Motor neuron (in vitro differentiated cells): ENCODE results near the gene RBM45. TPM values are rescaled to one million over a fixed set of nuclear protein-coding genes. Genes with fewer than 3 reads are reported as not detected.

ENCODE experiments used
- ATAC-seq, 8 experiments: fragments of 200-7000 bp; cut with Tn5 transposase; replicated peaks in 6 of 8; 2 replicates each; pipeline ENCODE4 v1.8.0; 2021; ENCODE audit warnings: mild to moderate bottlenecking in 8 of 8, moderate library complexity in 8 of 8
- H3K27ac ChIP-seq, 2 donors: fragments of 250-450 bp; sonication (Bioruptor Pico); 2 replicates each; pipeline ENCODE4 v1.9.0; 2021; ENCODE audit warnings: antibody characterized with exemption in 2 of 2, mild to moderate bottlenecking in 2 of 2, moderate library complexity in 1 of 2
- H3K4me1 ChIP-seq, 2 donors: fragments of 250-450 bp; sonication (Bioruptor Pico); replicated peaks in 1 of 2; 2 replicates each; pipeline ENCODE4 v1.6.1; 2021; ENCODE audit warnings: antibody characterized with exemption in 2 of 2, mild to moderate bottlenecking in 2 of 2, moderate library complexity in 1 of 2
- H3K4me3 ChIP-seq, 5 donors: fragments of 250-450 bp; sonication (Bioruptor Pico); 2 replicates each; pipeline ENCODE4 v1.9.0; 2021; ENCODE audit warnings: antibody characterized with exemption in 5 of 5, mild to moderate bottlenecking in 5 of 5, moderate library complexity in 4 of 5
- WGBS, 10 experiments: fragments of 450-650 bp; shearing (Covaris generic); methylation state at CpG; one replicate each; pipeline ENCODE4 v1.0.0; 2022; 5-methylcytosine and 5-hydroxymethylcytosine counted together
- in situ Hi-C, 9 experiments: fragments of 400-800 bp; cut with MboI; loops; one replicate each; pipeline ENCODE4 v1.15.0; 2021; ENCODE audit warnings: low sequenced_read_pairs in 9 of 9, low pct_unique_long_range_greater_than_20kb in 2 of 9; ENCODE audit not compliant: unreplicated experiment in 9 of 9
- total RNA-seq, 8 experiments: library from RNA; unstranded; fragments of 300-600 nt; gene quantifications; 2 replicates each; pipeline versions ENCODE4 v1.2.3 to v1.2.4, GENCODE V29; 2022

Gene RBM45
- total RNA-seq: 10 to 100 TPM in 7 of 8 experiments, 1 to 10 TPM in 1; 9.4 to 30.2 (median 15.5) TPM

GRCh38 chr2:178112202-178113152, at the start of gene RBM45:
TSS of gene RBM45 (plus strand) at chr2:178112437. CDS start at chr2:178112547, 110 bp downstream.
- H3K27ac ChIP-seq: peak within 1 kb of the TSS; percentile 46 to 80
- peaks cover 6 to 11% of the 10 kb centered on the region in 2 donors for H3K4me1 ChIP-seq
- peak; percentile 93 to 99 (median 98) for ATAC-seq
- peak within 1 kb of the TSS; percentile 53 to 83 (median 64) for H3K4me3 ChIP-seq
- 0 to 12% (median 1%) methylated on average over 1 to 14 of the region's 60 CpGs; no CpG with 5 or more reads in 2 of the 10 experiments for WGBS, 10 experiments
- in situ Hi-C loops: loop anchor here in 2 of 9 experiments (10.0 to 25.0 kb wide), 2 partner anchors 300 to 302 kb away; no protein-coding TSS in a partner anchor

- ATAC-seq: no peak
- 28 to 100% (median 95%) methylated on average over 1 to 2 of the region's 3 CpGs; no CpG with 5 or more reads in 4 of the 10 experiments for WGBS, 10 experiments
Observed at GRCh38 chr2:178066324-178066723, 45.9 kb upstream of the RBM45 start.

GRCh38 chr2:178066890-178067669, 45.2 kb upstream of the RBM45 start:
- Histone ChIP-seq H3K4me3 (no peak overlapping the region), H3K4me1 (no peaks in the 10 kb centered on the region), H3K27ac (no peak overlapping the region)
- 20 to 100% (median 92%) methylated on average over 1 of the region's 1 CpG; no CpG with 5 or more reads in 4 of the 10 experiments for WGBS, 10 experiments
- in situ Hi-C loops: no loop called here
- ATAC-seq: no peak

More at GRCh38 chr2:178066324-178066723, 45.9 kb upstream of the RBM45 start:
- H3K4me1 ChIP-seq: no peaks in the 10 kb centered on the region
- no peak overlapping the region for H3K4me3 ChIP-seq
- in situ Hi-C loops: no loop called here
- no peak overlapping the region for H3K27ac ChIP-seq

GRCh38 chr2:178068823-178069454, 43.3 kb upstream of the RBM45 start:
- Histone ChIP-seq H3K4me1 (peaks cover 2% of the 10 kb centered on the region in 2 donors), H3K4me3 (no peak overlapping the region), H3K27ac (no peak overlapping the region)
- in situ Hi-C loops: no loop called here
- 60 to 100% (median 100%) methylated on average over 1 of the region's 1 CpG; no CpG with 5 or more reads in 2 of the 10 experiments for WGBS, 10 experiments
- no peak for ATAC-seq

GRCh38 chr2:178069551-178069950, 42.7 kb upstream of the RBM45 start:
- ATAC-seq: no peak
- Histone ChIP-seq H3K4me3 (no peak overlapping the region), H3K27ac (no peak overlapping the region), H3K4me1 (peaks cover 2% of the 10 kb centered on the region in 2 donors)
- in situ Hi-C loops: no loop called here
- 17 to 100% (median 52%) methylated on average over 1 of the region's 1 CpG for WGBS, 10 experiments

- no peak overlapping the region for H3K27ac ChIP-seq
- in situ Hi-C loops: no loop called here
- 25 to 92% (median 88%) methylated on average over 1 to 2 of the region's 2 CpGs; no CpG with 5 or more reads in 3 of the 10 experiments for WGBS, 10 experiments
- ATAC-seq: no peak
- H3K4me1 ChIP-seq: peaks cover 2% of the 10 kb centered on the region in 2 donors
- H3K4me3 ChIP-seq: no peak overlapping the region
Observed at GRCh38 chr2:178070824-178071223, 41.4 kb upstream of the RBM45 start.

- Histone ChIP-seq H3K4me3 (peak overlapping the region in 3 of 5 donors; percentile 34 to 47 (median 36)), H3K27ac (no peak overlapping the region), H3K4me1 (peaks cover 2% of the 10 kb centered on the region in 2 donors)
- in situ Hi-C loops: no loop called here
- ATAC-seq: no peak
- 83 to 100% (median 100%) methylated on average over 1 to 6 of the region's 11 CpGs; no CpG with 5 or more reads in 7 of the 10 experiments for WGBS, 10 experiments
Observed at GRCh38 chr2:178072000-178072382, 40.2 kb upstream of the RBM45 start.

GRCh38 chr2:178072383-178073301, 39.6 kb upstream of the RBM45 start, which contains the start of gene PDE11A:
TSS of gene PDE11A (minus strand) at chr2:178072777. CDS start at chr2:178072437, 340 bp downstream.
- Histone ChIP-seq H3K27ac (no peak within 1 kb of the TSS), H3K4me1 (peaks cover 2% of the 10 kb centered on the region in 2 donors), H3K4me3 (peak within 1 kb of the TSS; percentile 32 to 48 (median 36))
- ATAC-seq: peak; percentile 94 to 100 (median 99)
- 0 to 33% (median 7%) methylated on average over 3 to 12 of the region's 44 CpGs; no CpG with 5 or more reads in 3 of the 10 experiments for WGBS, 10 experiments
- in situ Hi-C loops: no loop called here

- no peak overlapping the region for H3K27ac ChIP-seq
- WGBS, 10 experiments: 24 to 100% (median 81%) methylated on average over 1 to 8 of the region's 8 CpGs
- ATAC-seq: peak in 1 of 8 experiments; percentile 10
- H3K4me1 ChIP-seq: peaks cover 2% of the 10 kb centered on the region in 2 donors
- in situ Hi-C loops: loop anchor here in 2 of 9 experiments (25.0 kb wide), 1 partner anchor 287 kb away; no protein-coding TSS in a partner anchor
- H3K4me3 ChIP-seq: no peak overlapping the region
Observed at GRCh38 chr2:178074123-178075005, 37.9 kb upstream of the RBM45 start.

- in situ Hi-C loops: loop anchor here in 2 of 9 experiments (25.0 kb wide), 1 partner anchor 288 kb away; no protein-coding TSS in a partner anchor
Observed at GRCh38 chr2:178075006-178075326, 37.3 kb upstream of the RBM45 start.

GRCh38 chr2:178076130-178076529, 36.1 kb upstream of the RBM45 start:
- in situ Hi-C loops: loop anchor here in 2 of 9 experiments (25.0 kb wide), 1 partner anchor 289 kb away; no protein-coding TSS in a partner anchor
- Histone ChIP-seq H3K4me3 (no peak overlapping the region), H3K4me1 (peaks cover 2% of the 10 kb centered on the region in 2 donors), H3K27ac (no peak overlapping the region)
- ATAC-seq: no peak

More at GRCh38 chr2:178075006-178075326, 37.3 kb upstream of the RBM45 start:
- ATAC-seq: no peak
- H3K27ac ChIP-seq: no peak overlapping the region
- H3K4me1 ChIP-seq: peaks cover 2% of the 10 kb centered on the region in 2 donors
- WGBS, 10 experiments: 67 to 100% (median 100%) methylated on average over 1 of the region's 1 CpG; no CpG with 5 or more reads in 1 of the 10 experiments
- H3K4me3 ChIP-seq: no peak overlapping the region
